ENCODE results near the gene ANKRD2. TPM values are rescaled to one million over a fixed set of nuclear protein-coding genes. Genes with fewer than 3 reads are reported as not detected.

The ANKRD2 gene
- total RNA-seq, 1 experiment from 2014 or later = 0.98 TPM

DNA sequence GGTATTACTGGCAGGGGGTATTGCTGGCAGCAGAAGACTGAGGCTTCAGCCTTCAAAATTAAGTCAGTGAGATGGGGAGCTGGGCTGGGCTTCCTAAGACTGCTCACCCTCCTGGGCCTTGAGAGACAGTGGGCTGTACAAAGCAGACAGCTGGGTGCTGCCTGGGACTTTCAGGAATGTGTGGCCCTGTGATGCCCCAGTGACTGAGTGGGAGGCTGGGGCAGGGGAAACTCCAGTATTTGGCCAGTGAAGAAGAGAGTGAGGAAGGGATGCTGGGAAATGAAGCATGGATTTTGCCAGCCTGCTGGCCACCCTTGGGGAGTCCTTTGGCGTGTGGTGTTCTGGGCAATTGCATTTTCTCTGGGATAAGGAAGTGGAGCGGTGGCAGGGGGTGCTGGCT lies 442 bp downstream of the ANKRD2 start:
- Histone ChIP-seq H3K27ac (ENCODE audit: low read length) (peak overlapping the region; percentile 83), H3K4me3 (ENCODE audit: low read depth in 2 of 2, low read length in 2 of 2) (no peak overlapping the region), H3K27me3 (ENCODE audit: control insufficient read depth, insufficient read depth, low read length) (no peaks in the 10 kb centered on the region), H3K36me3 (ENCODE audit: control insufficient read depth, insufficient read depth, low read length) (no peaks in the 10 kb centered on the region), H3K9me3 (ENCODE audit: control insufficient read depth, insufficient read depth, low read depth, low read length) (no peaks in the 10 kb centered on the region), H3K4me1 (ENCODE audit: control insufficient read depth, insufficient read depth, low read length) (peaks cover 55% of the 10 kb centered on the region)
- ATAC-seq (no peak), DNase-seq (ENCODE audit: low read depth, low spot score) (no peak)
- CTCF ChIA-PET = interaction anchor here (1.7 to 2.4 kb wide), 2 partner anchors 23 to 39 kb away, joined by 4 to 23 read pairs; no protein-coding TSS in a partner anchor
- in situ Hi-C loops (cut with HindIII; ENCODE audit: low pct_unique_long_range_greater_than_20kb, low sequenced_read_pairs) = no loop called here
- no TSS peak for BruUV-seq (replicated peaks)
- intact Hi-C loops (cut with micrococcal nuclease; ENCODE audit: unreplicated experiment) = loop anchor here (2.0 kb wide), 1 partner anchor 40 kb away; no protein-coding TSS in a partner anchor
- POLR2A ChIA-PET = interaction anchor here (0.7 kb wide), 1 partner anchor 20 kb away, joined by 3 read pairs; no protein-coding TSS in a partner anchor
- TF ChIP-seq TCF7L2 (IDR thresholded peaks at IDR 0.05; ENCODE audit: low read depth, low read length) (no peak), SIN3A (IDR thresholded peaks at IDR 0.05; ENCODE audit: borderline replicate concordance, insufficient read depth, low read depth, low read length) (no peak), POLR2AphosphoS5 (IDR thresholded peaks at IDR 0.05; ENCODE audit: low read depth, low read length) (no peak)
- TF ChIP-seq, protein P1, sequence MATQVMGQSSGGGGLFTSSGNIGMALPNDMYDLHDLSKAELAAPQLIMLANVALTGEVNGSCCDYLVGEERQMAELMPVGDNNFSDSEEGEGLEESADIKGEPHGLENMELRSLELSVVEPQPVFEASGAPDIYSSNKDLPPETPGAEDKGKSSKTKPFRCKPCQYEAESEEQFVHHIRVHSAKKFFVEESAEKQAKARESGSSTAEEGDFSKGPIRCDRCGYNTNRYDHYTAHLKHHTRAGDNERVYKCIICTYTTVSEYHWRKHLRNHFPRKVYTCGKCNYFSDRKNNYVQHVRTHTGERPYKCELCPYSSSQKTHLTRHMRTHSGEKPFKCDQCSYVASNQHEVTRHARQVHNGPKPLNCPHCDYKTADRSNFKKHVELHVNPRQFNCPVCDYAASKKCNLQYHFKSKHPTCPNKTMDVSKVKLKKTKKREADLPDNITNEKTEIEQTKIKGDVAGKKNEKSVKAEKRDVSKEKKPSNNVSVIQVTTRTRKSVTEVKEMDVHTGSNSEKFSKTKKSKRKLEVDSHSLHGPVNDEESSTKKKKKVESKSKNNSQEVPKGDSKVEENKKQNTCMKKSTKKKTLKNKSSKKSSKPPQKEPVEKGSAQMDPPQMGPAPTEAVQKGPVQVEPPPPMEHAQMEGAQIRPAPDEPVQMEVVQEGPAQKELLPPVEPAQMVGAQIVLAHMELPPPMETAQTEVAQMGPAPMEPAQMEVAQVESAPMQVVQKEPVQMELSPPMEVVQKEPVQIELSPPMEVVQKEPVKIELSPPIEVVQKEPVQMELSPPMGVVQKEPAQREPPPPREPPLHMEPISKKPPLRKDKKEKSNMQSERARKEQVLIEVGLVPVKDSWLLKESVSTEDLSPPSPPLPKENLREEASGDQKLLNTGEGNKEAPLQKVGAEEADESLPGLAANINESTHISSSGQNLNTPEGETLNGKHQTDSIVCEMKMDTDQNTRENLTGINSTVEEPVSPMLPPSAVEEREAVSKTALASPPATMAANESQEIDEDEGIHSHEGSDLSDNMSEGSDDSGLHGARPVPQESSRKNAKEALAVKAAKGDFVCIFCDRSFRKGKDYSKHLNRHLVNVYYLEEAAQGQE (IDR thresholded peaks at IDR 0.05; ENCODE audit: insufficient read depth in 1 of 2, low read depth in 2 of 2, low read length in 1 of 2) = no peak
- TF ChIP-seq, protein P2, sequence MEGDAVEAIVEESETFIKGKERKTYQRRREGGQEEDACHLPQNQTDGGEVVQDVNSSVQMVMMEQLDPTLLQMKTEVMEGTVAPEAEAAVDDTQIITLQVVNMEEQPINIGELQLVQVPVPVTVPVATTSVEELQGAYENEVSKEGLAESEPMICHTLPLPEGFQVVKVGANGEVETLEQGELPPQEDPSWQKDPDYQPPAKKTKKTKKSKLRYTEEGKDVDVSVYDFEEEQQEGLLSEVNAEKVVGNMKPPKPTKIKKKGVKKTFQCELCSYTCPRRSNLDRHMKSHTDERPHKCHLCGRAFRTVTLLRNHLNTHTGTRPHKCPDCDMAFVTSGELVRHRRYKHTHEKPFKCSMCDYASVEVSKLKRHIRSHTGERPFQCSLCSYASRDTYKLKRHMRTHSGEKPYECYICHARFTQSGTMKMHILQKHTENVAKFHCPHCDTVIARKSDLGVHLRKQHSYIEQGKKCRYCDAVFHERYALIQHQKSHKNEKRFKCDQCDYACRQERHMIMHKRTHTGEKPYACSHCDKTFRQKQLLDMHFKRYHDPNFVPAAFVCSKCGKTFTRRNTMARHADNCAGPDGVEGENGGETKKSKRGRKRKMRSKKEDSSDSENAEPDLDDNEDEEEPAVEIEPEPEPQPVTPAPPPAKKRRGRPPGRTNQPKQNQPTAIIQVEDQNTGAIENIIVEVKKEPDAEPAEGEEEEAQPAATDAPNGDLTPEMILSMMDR (IDR thresholded peaks at IDR 0.05) = no peak

DNA sequence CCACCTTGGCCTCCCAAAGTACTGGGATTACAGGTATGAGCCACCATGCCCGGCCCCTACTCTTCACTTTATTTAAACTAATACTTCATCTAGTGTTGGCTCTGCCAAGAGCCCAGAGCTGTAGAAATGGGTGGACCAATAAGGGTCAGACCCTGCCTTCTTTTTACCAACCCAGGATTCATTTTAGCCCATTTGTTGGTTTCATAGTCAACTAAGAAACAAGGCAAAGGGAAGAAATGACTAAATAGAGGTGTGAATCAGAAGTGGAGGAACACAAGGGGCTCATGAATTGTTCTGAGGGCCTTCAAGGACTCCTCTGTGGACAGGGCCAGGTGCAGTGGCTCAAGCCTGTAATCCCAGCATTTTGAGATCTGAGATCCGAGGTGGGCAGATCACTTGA lies 1.1 kb downstream of the ANKRD2 start:
- ChIA-PET POLR2A (interaction anchor here (0.6 to 0.7 kb wide), 2 partner anchors 19 to 24 kb away, joined by 3 read pairs; no protein-coding TSS in a partner anchor), CTCF (interaction anchor here (0.6 to 1.6 kb wide), 2 partner anchors 38 to 114 kb away, joined by 4 read pairs; no protein-coding TSS in a partner anchor)
- no peaks in the 10 kb centered on the region for H3K36me3 ChIP-seq (ENCODE audit: control insufficient read depth, insufficient read depth, low read length)
- BruUV-seq (replicated peaks) = no TSS peak
- peak overlapping the region; percentile 87 for H3K27ac ChIP-seq (ENCODE audit: low read length)
- intact Hi-C loops (cut with micrococcal nuclease; ENCODE audit: unreplicated experiment) (loop anchor here (2.0 kb wide), 1 partner anchor 39 kb away; no protein-coding TSS in a partner anchor), in situ Hi-C loops (cut with HindIII; ENCODE audit: low pct_unique_long_range_greater_than_20kb, low sequenced_read_pairs) (no loop called here)
- no peaks in the 10 kb centered on the region for H3K27me3 ChIP-seq (ENCODE audit: control insufficient read depth, insufficient read depth, low read length)
- ATAC-seq = no peak
- DNase-seq (ENCODE audit: low read depth, low spot score) = no peak
- peaks cover 55% of the 10 kb centered on the region for H3K4me1 ChIP-seq (ENCODE audit: control insufficient read depth, insufficient read depth, low read length)
- no peaks in the 10 kb centered on the region for H3K9me3 ChIP-seq (ENCODE audit: control insufficient read depth, insufficient read depth, low read depth, low read length)
- TF ChIP-seq, protein P1 (IDR thresholded peaks at IDR 0.05; ENCODE audit: insufficient read depth in 1 of 2, low read depth in 2 of 2, low read length in 1 of 2) = no peak
- TF ChIP-seq, protein P2 (IDR thresholded peaks at IDR 0.05) = no peak
- TF ChIP-seq SIN3A (IDR thresholded peaks at IDR 0.05; ENCODE audit: borderline replicate concordance, insufficient read depth, low read depth, low read length) = no peak
- no peak for TF ChIP-seq TCF7L2 (IDR thresholded peaks at IDR 0.05; ENCODE audit: low read depth, low read length)
- TF ChIP-seq POLR2AphosphoS5 (IDR thresholded peaks at IDR 0.05; ENCODE audit: low read depth, low read length) = no peak
- H3K4me3 ChIP-seq (ENCODE audit: low read depth in 2 of 2, low read length in 2 of 2) = no peak overlapping the region

Data from Panc1 (cell line).